GM12874 (cell line): ENCODE results near the gene EPHA7.

Experiments used
- CTCF ChIP-seq: IDR thresholded peaks from 2 replicates; pipeline ENCODE4 v1.5.1; 2011; ENCODE audit warnings: low read depth, mild to moderate bottlenecking, control low read depth, low read length, moderate library complexity; ENCODE audit not compliant: insufficient read depth

Gene EPHA7

DNA sequence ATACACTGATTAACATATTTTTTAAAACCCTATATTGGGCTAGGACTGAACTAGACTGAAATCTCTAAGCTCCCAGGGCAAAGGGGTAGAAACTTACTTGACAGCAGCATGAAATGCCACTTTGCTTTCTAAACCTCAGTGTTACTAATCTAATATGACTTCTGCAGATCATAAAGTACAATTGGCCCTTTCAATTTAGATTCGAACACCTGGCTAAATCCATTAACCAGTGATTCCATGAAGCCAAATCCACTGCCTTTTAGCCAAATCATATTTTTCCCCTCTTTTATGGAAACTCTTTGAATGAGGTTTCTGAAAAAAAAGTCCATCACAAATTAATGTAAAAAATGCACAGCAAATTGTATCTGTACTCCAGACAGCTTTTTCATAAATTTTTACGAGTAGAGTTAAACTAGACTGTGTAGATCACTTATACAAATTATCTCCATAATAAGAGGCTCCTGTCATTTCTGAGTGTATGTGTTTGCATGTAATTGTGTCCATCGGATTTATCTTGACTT lies 25.7 kb downstream of the EPHA7 start:
- TF ChIP-seq CTCF = no peak

DNA sequence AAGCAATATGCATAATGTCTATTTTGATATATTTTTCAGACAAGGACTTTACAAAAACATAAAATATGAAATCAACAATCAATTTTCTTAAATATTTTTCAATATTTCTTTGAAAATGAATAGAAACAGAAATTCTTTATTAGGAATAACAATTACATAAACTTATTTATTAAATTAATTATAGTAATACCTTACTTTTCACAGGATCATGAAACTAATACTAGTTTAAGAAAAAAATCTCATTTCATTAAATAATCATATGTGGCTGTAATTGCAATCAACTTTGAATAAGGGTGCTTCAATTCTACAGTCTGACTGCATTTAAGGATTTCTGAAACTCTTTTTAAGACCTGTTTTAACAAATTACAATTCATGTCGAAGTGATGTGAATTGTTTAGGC lies 26.6 kb downstream of the EPHA7 start:
- TF ChIP-seq CTCF = no peak

DNA sequence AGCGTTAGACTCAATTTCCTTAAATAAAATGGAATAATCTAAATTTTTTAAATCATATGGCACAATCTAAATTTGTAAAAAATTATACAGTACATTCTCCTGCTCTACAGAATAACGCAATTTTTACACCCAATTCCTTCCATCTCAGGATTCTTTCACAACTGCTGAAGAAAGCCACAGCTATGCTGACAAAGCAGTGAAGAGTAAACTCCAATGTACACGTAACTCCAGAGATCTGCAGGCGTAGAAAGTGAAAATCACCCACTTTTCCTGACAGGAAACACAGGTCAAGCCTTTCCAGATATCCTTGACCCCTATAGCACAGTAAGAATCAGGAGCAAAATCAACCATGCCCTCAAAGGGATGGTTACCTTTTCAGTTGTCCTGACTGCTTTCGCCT lies 27.4 kb downstream of the EPHA7 start:
- no peak for TF ChIP-seq CTCF

GRCh38 chr6:93389192-93389591 lies 30.2 kb downstream of the EPHA7 start:
- TF ChIP-seq CTCF = no peak

DNA sequence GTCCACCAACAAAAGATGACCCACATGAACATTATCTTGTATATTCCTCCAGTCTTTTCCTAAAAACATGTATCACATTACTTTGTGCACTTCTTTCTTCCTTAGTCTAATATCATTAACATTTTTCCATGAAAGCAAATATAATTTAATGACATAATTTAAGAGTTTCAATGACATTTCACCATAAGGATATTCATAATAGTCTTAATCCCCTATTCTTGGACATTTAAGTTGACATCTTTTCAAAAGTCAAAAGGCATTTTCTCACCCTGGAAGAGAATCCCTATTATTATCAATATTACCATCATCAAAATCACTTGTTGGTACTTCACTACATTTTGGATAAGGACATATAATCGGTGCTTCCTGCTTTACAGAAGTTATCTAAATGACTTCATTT lies 31.3 kb downstream of the EPHA7 start:
- TF ChIP-seq CTCF = no peak

GRCh38 chr6:93376026-93376540 lies 43.3 kb downstream of the EPHA7 start:
- TF ChIP-seq CTCF = no peak

- TF ChIP-seq CTCF = no peak
Measured at GRCh38 chr6:93373445-93373844, 45.9 kb downstream of the EPHA7 start.

DNA sequence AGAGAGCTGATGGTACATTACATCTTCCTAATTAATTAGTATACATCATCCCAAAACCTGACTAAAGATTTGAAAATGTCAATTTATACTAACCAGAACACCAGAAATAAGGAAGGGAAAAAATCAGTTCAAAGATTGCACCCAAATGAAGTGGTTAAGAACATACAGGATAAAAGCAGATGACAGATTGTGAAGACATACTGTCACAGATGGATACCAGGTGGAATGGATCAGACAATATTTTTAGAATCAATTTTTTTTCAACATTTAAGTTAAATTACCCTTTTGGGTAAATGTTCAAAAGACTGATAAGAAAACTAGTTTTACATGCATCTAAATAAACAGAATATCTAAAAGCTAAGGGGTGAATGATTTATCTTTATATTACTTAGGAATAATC lies 47.6 kb downstream of the EPHA7 start:
- TF ChIP-seq CTCF = no peak
